H1 (cell line): ENCODE data around the gene FSTL4.

ENCODE experiments used
- CTCF ChIP-seq, 3 experiments: IDR thresholded peaks; 1 replicate in 2 of 3; 2 replicates in 1 of 3; pipeline versions ENCODE4 v1.5.1 to v1.6.1; 2011; ENCODE audit warnings: low read length in 3 of 3, mild to moderate bottlenecking in 3 of 3, inconsistent platforms in 2 of 3, low read depth in 1 of 3, moderate library complexity in 1 of 3; ENCODE audit not compliant: insufficient read depth in 1 of 3; ENCODE audit errors: control extremely low read depth in 1 of 3
- KDM1A ChIP-seq: fragments of 200-600, 300-600 bp; sonication (generic); IDR thresholded peaks from 2 replicates; pipeline ENCODE4 v1.7.1; 2016; ENCODE audit warnings: mild to moderate bottlenecking, low read length, borderline replicate concordance
- POLR2AphosphoS5 ChIP-seq: IDR thresholded peaks from 2 replicates; pipeline ENCODE4 v1.6.1; 2011; ENCODE audit warnings: low read depth, low read length
- RXRA ChIP-seq: IDR thresholded peaks from 2 replicates; pipeline ENCODE4 v1.6.1; 2011; ENCODE audit warnings: low read depth, mild to moderate bottlenecking, low read length, moderate library complexity; ENCODE audit not compliant: insufficient read depth
- SP2 ChIP-seq: IDR thresholded peaks from 2 replicates; pipeline ENCODE4 v1.6.1; 2012; ENCODE audit warnings: mild to moderate bottlenecking, low read length, inconsistent platforms
- USF2 ChIP-seq: IDR thresholded peaks from 2 replicates; pipeline ENCODE4 v1.6.1; 2011; ENCODE audit warnings: low read length, improper control_type of control experiment

GRCh38 chr5:133356396-133356983 lies 255.9 kb downstream of the FSTL4 start:
- TF ChIP-seq KDM1A (no peak), CTCF (IDR thresholded peaks at IDR 0.05; ENCODE audit: control extremely low read depth in 1 of 3, insufficient read depth in 1 of 3, low read depth in 1 of 3, low read length in 3 of 3) (no peak), USF2 (no peak), SP2 (no peak), POLR2AphosphoS5 (no peak), RXRA (no peak)
